Ishikawa (cell line): ENCODE data around the gene CRMP1.

Experiments used
- EP300 ChIP-seq: IDR thresholded peaks from 2 replicates; pipeline ENCODE4 v1.6.1; 2012; ENCODE audit warnings: borderline replicate concordance
- NFIC ChIP-seq: IDR thresholded peaks from 2 replicates; pipeline ENCODE4 v1.6.1; 2012

DNA sequence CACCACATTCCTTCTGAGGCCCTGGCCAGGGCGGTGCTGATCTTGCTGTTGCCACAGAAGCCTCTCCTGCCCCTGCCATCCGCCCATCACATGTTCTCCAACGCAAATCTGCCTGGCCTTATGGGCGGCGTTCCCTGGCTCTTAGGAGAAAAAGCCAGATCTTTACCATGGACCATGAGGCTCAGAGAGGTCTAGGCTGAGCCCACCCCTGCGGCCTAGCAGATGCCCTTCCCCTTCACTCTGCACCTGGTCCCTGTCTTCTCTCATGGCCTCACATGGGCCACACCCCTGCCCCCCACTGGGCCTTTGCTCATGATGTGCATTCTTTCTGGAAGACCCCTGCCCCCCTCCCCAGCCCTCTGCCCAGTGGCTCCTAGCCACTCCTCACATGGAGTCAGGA is 78.5 kb downstream of the CRMP1 start:
- TF ChIP-seq EP300 (no peak), NFIC (no peak)
